WERI-Rb-1 (cell line): Measurements from ENCODE around the gene MLNR.

Source experiments
- DNase-seq: peaks from one replicate; pipeline ENCODE4 v3.0.0-alpha.2; 2020
- H3K27ac ChIP-seq: fragments of 250-450 bp; sonication (Bioruptor Pico); 2 replicates; pipeline ENCODE4 v1.5.1; 2020; ENCODE audit warnings: mild to moderate bottlenecking, moderate library complexity
- H3K27me3 ChIP-seq: fragments of 250-450 bp; sonication (Bioruptor Pico); 2 replicates; pipeline ENCODE4 v1.5.1; 2021; ENCODE audit warnings: mild to moderate bottlenecking, low read depth, moderate library complexity; ENCODE audit not compliant: insufficient read depth, severe bottlenecking
- H3K36me3 ChIP-seq: fragments of 250-450 bp; sonication (Bioruptor Pico); 2 replicates; pipeline ENCODE4 v1.5.1; 2020; ENCODE audit warnings: mild to moderate bottlenecking, moderate library complexity
- H3K4me3 ChIP-seq: 2 replicates; pipeline ENCODE4 v1.5.1; 2011; ENCODE audit warnings: low read depth, mild to moderate bottlenecking, control low read depth, low read length
- H3K9me3 ChIP-seq: fragments of 250-450 bp; sonication (Bioruptor Pico); 2 replicates; pipeline ENCODE4 v1.5.1; 2021; ENCODE audit warnings: mild to moderate bottlenecking, moderate library complexity; ENCODE audit not compliant: severe bottlenecking
- TF ChIP-seq, protein P1 (sequence below): IDR thresholded peaks from 2 replicates; pipeline ENCODE4 v1.5.1; 2011; ENCODE audit warnings: low read depth, mild to moderate bottlenecking, control low read depth, inconsistent platforms, low read length

Gene MLNR

DNA sequence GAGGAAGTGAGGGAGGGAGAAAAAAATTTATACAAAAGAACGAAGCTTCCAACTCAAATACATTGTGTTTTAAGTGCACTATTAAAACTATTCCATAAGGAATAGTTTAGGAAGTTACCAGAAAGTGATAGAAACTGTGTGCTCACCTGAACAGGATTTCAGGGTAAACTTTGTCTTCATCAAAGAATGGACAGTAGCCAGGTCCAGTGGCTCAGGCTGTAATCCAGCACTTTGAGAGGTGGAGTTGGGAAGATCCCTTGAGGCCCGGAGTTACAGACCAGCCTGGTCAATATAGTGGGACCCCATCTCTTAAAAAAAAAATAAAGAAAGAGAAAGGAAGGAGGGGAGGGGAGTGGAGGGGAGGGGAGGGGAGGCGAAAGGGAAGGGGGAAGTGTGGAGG lies 14.6 kb downstream of the MLNR start:
- TF ChIP-seq, protein P1, sequence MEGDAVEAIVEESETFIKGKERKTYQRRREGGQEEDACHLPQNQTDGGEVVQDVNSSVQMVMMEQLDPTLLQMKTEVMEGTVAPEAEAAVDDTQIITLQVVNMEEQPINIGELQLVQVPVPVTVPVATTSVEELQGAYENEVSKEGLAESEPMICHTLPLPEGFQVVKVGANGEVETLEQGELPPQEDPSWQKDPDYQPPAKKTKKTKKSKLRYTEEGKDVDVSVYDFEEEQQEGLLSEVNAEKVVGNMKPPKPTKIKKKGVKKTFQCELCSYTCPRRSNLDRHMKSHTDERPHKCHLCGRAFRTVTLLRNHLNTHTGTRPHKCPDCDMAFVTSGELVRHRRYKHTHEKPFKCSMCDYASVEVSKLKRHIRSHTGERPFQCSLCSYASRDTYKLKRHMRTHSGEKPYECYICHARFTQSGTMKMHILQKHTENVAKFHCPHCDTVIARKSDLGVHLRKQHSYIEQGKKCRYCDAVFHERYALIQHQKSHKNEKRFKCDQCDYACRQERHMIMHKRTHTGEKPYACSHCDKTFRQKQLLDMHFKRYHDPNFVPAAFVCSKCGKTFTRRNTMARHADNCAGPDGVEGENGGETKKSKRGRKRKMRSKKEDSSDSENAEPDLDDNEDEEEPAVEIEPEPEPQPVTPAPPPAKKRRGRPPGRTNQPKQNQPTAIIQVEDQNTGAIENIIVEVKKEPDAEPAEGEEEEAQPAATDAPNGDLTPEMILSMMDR, result no peak
- H3K36me3 ChIP-seq, result no peaks in the 10 kb centered on the region
- no peaks in the 10 kb centered on the region for H3K9me3 ChIP-seq

DNA sequence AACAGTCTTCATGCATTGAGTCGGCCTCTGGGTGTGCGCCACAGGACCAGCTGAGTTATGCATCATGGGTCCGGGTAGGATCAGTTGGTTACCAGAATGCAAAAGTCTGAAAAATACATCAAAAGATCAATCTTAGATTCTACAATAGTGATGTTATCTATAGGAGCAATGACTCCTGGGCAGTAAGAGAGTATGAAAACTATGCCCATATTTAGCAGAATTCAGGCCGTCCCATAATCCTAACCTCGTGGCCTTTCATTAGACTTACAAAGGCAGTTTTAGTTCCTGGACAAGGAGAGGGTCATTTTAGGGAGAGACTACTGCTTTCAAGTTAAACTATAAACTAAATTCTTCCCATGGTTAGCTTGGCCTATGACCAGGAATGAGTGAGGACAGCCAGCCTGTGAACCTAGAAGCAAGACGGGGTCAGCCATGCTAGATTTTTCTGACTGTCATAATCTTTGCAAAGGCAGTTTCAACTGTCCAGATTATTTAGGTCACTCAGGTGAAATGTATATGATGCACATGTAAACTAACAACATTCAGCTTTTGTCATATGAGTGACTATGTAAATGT lies 15.8 kb downstream of the MLNR start:
- no peak overlapping the region for H3K4me3 ChIP-seq
- TF ChIP-seq, protein P1, result no peak
- no peaks in the 10 kb centered on the region for H3K9me3 ChIP-seq
- no peak overlapping the region for H3K27ac ChIP-seq
- H3K36me3 ChIP-seq, result no peaks in the 10 kb centered on the region
- DNase-seq, result no peak
- H3K27me3 ChIP-seq, result no peaks in the 10 kb centered on the region

More for the DNA sequence above, 14.6 kb downstream of the MLNR start:
- H3K27me3 ChIP-seq, result no peaks in the 10 kb centered on the region
- H3K27ac ChIP-seq, result no peak overlapping the region
- no peak overlapping the region for H3K4me3 ChIP-seq
- no peak for DNase-seq

DNA sequence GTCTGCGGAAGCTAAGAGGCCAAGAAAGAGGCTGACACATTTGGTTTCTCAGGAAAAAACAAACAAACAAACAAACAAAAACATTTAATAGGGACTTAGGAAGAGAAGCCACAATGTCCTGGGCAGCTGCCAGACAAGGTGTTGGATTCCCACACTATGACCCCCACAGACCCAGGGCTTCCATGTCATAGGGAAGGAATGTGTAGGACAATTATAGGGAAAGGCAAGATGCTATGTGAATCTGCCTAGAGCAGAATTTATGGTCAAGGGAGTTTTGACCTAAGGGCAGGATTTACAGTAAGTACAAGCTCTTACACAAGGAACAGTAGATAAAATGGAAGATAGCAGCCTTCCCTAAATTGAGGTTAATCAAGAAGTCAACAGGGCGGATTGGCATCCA lies 18.5 kb downstream of the MLNR start:
- Histone ChIP-seq H3K36me3 (no peaks in the 10 kb centered on the region), H3K4me3 (no peak overlapping the region), H3K27ac (no peak overlapping the region), H3K27me3 (no peaks in the 10 kb centered on the region), H3K9me3 (no peaks in the 10 kb centered on the region)
- no peak for DNase-seq
- TF ChIP-seq, protein P1, result no peak

DNA sequence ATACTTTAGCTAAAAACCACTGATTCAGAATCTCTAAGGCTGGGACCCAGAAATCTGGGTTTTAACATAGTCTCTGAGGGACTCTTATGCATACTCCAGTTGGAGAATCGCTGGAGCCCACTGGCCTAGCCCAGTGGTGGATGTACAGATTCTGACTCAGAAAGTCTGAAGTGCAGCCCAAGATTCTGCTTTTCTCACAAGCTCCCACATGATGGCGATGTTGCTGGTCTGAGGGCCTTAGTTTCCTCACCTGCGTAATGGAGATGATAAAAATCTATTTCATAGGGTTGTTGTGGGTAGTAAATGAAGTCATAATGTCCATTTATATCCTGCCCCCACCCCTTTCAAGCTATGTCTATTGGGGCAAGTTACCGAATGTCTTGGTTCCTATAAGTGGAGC lies 19.9 kb downstream of the MLNR start:
- Histone ChIP-seq H3K4me3 (no peak overlapping the region), H3K9me3 (no peaks in the 10 kb centered on the region), H3K36me3 (no peaks in the 10 kb centered on the region), H3K27ac (no peak overlapping the region), H3K27me3 (no peaks in the 10 kb centered on the region)
- peak; percentile 11 for DNase-seq
- TF ChIP-seq, protein P1, result peak; percentile 41; the same call in 1 of the 2 replicates

DNA sequence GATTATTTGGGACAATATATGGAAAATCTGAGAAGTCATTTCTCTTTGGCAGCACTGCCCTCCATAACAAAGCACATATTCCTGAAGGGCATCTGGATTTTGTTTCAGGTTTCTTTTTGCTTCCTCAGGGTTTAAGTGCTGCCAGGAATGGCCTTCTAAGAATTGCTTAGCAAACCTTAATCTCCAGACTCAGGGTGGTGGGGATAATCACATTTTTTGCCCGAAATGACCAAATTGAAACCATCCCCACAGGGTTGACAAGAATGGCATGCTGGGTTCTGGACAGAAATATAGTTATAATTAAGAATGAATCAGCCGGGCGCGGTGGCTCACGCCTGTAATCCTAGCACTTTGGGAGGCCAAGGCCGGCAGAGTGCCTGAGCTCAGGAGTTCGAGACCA lies 21.2 kb downstream of the MLNR start:
- Histone ChIP-seq H3K9me3 (no peaks in the 10 kb centered on the region), H3K27me3 (no peaks in the 10 kb centered on the region), H3K27ac (no peak overlapping the region), H3K36me3 (no peaks in the 10 kb centered on the region), H3K4me3 (no peak overlapping the region)
- TF ChIP-seq, protein P1, result no peak
- DNase-seq, result no peak

DNA sequence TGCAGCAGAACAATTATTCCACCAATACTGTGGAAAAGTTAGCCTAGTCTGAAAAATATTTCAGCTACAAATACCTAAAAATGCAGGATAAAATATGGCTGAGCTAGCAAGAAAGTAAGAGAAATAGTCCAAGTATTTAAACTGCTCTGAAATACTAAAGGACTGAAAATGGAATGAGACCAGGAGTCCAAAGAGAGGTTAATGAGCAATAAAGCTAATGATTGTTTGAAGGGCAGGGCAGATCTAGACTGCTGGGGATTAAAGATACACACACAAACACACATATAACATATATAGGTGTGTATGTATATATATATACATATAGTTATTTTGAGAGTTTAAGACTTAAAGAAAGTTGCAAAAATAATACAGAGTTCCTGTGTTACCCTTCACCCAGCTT lies 25.0 kb downstream of the MLNR start:
- Histone ChIP-seq H3K27ac (no peak overlapping the region), H3K27me3 (no peaks in the 10 kb centered on the region), H3K4me3 (no peak overlapping the region), H3K9me3 (no peaks in the 10 kb centered on the region), H3K36me3 (no peaks in the 10 kb centered on the region)
- TF ChIP-seq, protein P1, result no peak
- DNase-seq, result no peak
